Colonic mucosa (tissue), 4 donors: ENCODE data around the gene SERINC5. TPM values are rescaled to one million over a fixed set of nuclear protein-coding genes. Genes with fewer than 3 reads are reported as not detected.
A peak's percentile ranks its signal among the peaks of the same experiment; 100 is the strongest.

Source experiments
- DNase-seq: peaks from one replicate; pipeline ENCODE4 v3.0.0-alpha.2; 2020
- H3K27ac ChIP-seq: fragments of 200-600 bp; one replicate; pipeline ENCODE4 v1.8.0; 2021
- H3K27me3 ChIP-seq: fragments of 200-600 bp; one replicate; pipeline ENCODE4 v1.8.0; 2021
- H3K36me3 ChIP-seq: fragments of 200-600 bp; one replicate; pipeline ENCODE4 v1.8.0; 2021
- H3K4me1 ChIP-seq: fragments of 200-600 bp; one replicate; pipeline ENCODE4 v1.8.0; 2021; ENCODE audit warnings: mild to moderate bottlenecking
- H3K4me3 ChIP-seq: fragments of 200-600 bp; one replicate; pipeline ENCODE4 v1.8.0; 2021
- H3K9ac ChIP-seq, 2 donors: one replicate each; pipeline ENCODE4 v1.7.0; 2013; ENCODE audit warnings: control low read depth in 2 of 2, low read depth in 2 of 2, low read length in 2 of 2
- H3K9me3 ChIP-seq: fragments of 200-600 bp; one replicate; pipeline ENCODE4 v1.8.0; 2021
- CTCF ChIP-seq: fragments of 200-600 bp; IDR thresholded peaks from one replicate; pipeline ENCODE4 v1.8.0; 2022; ENCODE audit warnings: antibody characterized with exemption, mild to moderate bottlenecking
- intact Hi-C: fragments of 100-400 bp; cut with DNase I; formaldehyde crosslinking; loops from one replicate; pipeline ENCODE4 v1.14.1; 2022
- total RNA-seq, 2 donors: library from RNA; stranded (reverse); fragmentation: NEBNext Ultra II Directional in 1 of 2; extraction: Animal tissue kit (Norgen Biotek cat#: 25700) in 1 of 2; gene quantifications; one replicate each; pipeline ENCODE4 v1.2.1, GENCODE V29; 2021
- donor health status: healthy.
- donor health status: DM: no; HTN: no; CAD: no.
- donor health status: DM: no; HTN: no; CAD: no.

The SERINC5 gene
- total RNA-seq, 2 donors from 2014 or later = 138 to 141 TPM

GRCh38 chr5:80191991-80192398 lies 63.9 kb downstream of the SERINC5 start:
- H3K9ac ChIP-seq = no peak overlapping the region
- H3K27ac ChIP-seq = peak overlapping the region; percentile 32
- H3K36me3 ChIP-seq = no peaks in the 10 kb centered on the region
- no peak for TF ChIP-seq CTCF
- peaks cover 5% of the 10 kb centered on the region for H3K4me1 ChIP-seq
- H3K27me3 ChIP-seq = no peaks in the 10 kb centered on the region
- no peaks in the 10 kb centered on the region for H3K9me3 ChIP-seq
- DNase-seq = peak; percentile 39
- intact Hi-C loops = no loop called here
- H3K4me3 ChIP-seq = no peak overlapping the region

- H3K4me1 ChIP-seq = peaks cover 5% of the 10 kb centered on the region
- no peaks in the 10 kb centered on the region for H3K27me3 ChIP-seq
- no peak overlapping the region for H3K4me3 ChIP-seq
- H3K27ac ChIP-seq = peak overlapping the region; percentile 32
- H3K36me3 ChIP-seq = no peaks in the 10 kb centered on the region
- H3K9ac ChIP-seq = no peak overlapping the region
- no peaks in the 10 kb centered on the region for H3K9me3 ChIP-seq
- no peak for TF ChIP-seq CTCF
- no peak for DNase-seq
- intact Hi-C loops = no loop called here
Observed at GRCh38 chr5:80191397-80191796, 64.5 kb downstream of the SERINC5 start.

GRCh38 chr5:80190960-80191359 lies 64.9 kb downstream of the SERINC5 start:
- Histone ChIP-seq H3K36me3 (no peaks in the 10 kb centered on the region), H3K4me3 (no peak overlapping the region), H3K9me3 (no peaks in the 10 kb centered on the region), H3K27ac (peak overlapping the region; percentile 32), H3K27me3 (no peaks in the 10 kb centered on the region), H3K9ac (no peak overlapping the region), H3K4me1 (peaks cover 5% of the 10 kb centered on the region)
- DNase-seq = no peak
- no peak for TF ChIP-seq CTCF
- intact Hi-C loops = no loop called here

DNA sequence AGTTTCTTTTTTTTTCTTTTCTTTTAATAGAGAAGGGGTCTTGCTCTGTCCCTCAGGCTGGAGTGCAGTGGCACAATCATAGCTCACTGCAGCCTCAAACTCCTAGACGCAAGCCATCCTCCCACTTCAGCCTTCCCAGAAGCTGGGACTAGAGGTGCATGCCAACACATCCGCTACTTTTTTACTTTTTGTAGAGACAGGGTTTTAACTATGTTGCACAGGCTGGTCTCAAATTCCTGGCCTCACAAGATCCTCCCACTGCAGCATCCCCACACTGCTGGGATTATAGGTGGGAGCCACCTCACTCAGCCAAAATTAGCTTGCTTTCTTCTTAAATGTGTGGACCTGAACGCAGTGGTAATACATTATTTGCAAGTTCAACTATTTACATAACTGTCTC lies 66.1 kb downstream of the SERINC5 start:
- Histone ChIP-seq H3K4me3 (no peak overlapping the region), H3K27ac (no peak overlapping the region), H3K9me3 (no peaks in the 10 kb centered on the region), H3K36me3 (no peaks in the 10 kb centered on the region), H3K27me3 (no peaks in the 10 kb centered on the region), H3K9ac (no peak overlapping the region), H3K4me1 (peaks cover 5% of the 10 kb centered on the region)
- intact Hi-C loops = no loop called here
- TF ChIP-seq CTCF = no peak
- DNase-seq = no peak

- intact Hi-C loops = no loop called here
- Histone ChIP-seq H3K4me1 (peaks cover 5% of the 10 kb centered on the region), H3K27ac (no peak overlapping the region), H3K9ac (no peak overlapping the region), H3K9me3 (no peaks in the 10 kb centered on the region), H3K27me3 (no peaks in the 10 kb centered on the region), H3K4me3 (no peak overlapping the region), H3K36me3 (no peaks in the 10 kb centered on the region)
- TF ChIP-seq CTCF = no peak
- no peak for DNase-seq
Observed at GRCh38 chr5:80189201-80189600, 66.6 kb downstream of the SERINC5 start.
